Measurements from ENCODE around the gene TRMT44.

Gene TRMT44

DNA sequence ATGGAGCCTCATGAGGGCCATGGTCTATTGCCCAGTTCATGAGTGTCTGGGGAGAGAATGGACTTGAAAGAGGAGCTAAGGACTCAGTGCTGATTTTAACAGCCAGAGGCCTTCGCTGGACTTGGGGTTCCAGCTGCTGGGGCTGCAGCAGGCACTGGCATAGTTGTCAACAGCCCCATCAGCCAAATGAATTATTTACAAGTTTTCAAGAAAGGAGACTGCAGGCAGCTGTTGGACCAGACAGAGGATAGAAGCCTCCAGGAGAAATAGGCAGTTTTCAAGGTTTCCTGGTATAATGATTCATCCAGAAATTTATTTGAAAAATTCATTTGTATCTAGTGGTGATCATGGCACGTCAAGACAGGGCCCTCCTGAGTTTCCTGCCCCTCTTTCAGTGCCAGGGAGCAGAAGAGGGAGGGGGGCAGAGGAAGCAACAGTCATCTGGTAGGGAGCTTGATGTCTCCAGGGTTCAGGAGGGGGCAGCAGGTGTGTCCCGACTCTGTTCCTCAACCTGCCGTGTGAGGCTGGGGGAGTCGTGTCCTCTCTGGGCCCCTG is 76.5 kb downstream of the TRMT44 start:
- DNase-seq: no peak

DNA sequence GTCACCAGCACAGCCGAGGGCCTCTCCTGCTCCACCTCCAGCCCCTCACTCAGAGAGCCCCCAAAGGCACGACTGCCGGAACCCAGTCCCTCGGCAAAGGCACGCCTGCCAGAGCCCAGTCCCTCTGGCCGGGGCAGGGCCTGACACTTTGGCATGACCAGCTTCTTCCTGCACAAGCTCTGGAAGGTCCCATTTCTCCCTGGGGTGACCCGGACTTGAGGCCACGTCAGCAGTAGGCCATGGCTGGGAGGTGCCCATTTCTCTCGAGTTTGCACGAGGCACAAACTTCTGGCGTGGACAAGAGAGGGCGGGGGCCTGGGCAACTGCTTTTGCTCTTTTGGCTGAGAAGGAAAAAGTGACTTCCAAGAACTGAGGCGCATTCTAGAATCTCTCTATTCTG is 77.4 kb downstream of the TRMT44 start:
- DNase-seq: no peak

GRCh38 chr4:8522160-8523120 is 81.9 kb downstream of the TRMT44 start:
- no peak for DNase-seq

GRCh38 chr4:8523175-8523574 is 82.6 kb downstream of the TRMT44 start:
- no peak for DNase-seq

DNA sequence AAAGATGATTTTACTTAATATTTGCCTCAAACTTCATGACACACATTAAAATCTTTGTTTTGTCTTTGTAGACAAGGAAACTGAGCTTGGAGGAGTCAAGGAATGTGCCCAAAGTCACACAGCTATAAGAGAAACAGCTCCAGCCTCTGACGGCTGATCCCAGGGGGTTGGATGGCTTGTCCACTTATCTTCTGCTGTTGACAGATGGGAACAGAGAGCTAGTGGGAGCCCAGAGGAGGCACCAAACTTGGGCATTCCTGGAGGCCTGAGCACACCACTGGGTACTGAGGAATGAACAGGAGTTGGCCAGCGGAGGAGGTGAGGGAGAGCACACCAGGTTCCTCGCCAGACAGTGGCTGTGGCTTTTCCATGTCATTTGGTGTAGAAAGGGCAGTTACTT is 83.2 kb downstream of the TRMT44 start:
- DNase-seq: no peak

DNA sequence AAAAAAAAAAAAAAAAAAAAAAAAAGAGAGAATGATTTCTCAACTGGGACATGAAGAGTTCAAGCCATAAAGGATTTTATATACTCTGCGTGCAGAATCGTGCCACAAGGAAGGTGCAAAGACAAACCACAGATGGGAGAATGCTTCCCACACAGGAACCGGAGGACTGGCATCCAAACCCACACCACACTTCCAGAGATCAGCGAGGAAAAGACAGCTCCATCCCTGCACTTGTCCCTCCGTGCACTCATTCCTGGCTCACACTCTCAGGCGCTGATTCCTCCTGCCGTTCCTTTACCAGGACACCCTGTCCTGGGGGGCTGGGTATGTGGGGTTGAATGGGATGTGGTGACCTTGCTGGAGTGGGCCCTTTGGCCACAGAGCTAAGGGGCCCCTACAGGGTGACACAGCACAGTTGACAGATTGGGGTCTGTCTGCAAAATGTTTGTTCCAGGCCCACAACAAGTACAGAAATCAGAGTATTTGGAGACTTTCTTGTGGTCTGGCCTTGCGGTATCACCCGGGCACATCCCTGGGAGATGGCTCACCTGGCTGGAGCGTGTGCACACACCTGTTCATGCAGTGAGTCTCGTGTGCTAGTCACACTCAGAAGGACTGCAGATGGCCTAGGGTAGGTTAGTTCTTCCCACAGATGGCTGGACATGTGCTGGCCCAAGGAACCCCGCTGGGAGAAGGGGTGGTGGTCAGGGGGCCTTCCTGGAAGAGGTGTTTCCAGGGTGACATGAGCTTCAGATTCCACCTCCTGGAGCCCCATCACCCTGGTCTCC is 84.2 kb downstream of the TRMT44 start:
- DNase-seq: no peak

DNA sequence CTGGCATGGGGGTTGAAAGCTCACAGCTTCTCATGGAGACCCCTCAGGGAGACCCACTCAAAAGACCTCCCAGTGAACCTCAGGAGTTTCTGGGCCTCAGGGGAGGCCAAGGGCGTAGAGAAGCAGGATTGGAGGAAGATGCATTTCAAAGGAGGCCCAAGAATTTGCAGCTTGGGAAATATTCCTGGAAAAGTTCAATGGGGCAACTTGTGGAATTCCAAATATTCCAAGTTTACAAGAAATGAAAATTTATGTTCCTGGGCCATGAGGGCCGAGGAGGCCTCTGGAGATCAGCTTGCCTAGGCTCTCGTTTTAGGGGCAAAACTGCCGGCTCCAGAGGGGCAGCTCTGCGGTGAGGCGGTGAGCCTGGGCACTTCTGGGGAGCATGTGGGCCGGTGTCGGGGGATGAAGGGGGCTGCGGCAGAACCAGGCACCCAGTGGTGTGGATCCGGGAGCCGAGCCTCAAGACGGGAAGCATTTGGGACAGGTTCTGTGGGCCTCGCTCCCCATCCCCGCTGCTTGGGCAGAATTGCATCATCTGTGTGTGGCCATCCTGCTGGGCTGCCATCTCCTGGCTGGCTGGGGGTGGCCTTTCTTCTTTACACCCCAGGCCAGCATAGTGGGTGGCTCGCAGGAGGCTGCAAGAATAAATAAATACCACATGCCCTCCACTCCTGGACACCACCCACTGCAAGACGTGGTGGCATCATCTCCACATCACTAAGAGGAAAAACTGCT is 85.0 kb downstream of the TRMT44 start:
- DNase-seq: no peak

All from T1000 (cell line).